ENCODE measurements around the gene NFXL1. TPM values are rescaled to one million over a fixed set of nuclear protein-coding genes. Genes with fewer than 3 reads are reported as not detected.

Gene NFXL1
- total RNA-seq, 2 experiments from 2014 or later, result 9.0 to 10.6 TPM

- POLR2A ChIA-PET, result no interaction called here
- CTCF ChIA-PET, result interaction anchor here (1.0 kb wide), 2 partner anchors 10 kb away, joined by 3 read pairs; no protein-coding TSS in a partner anchor
- Mint-ChIP-seq H3K36me3 (ENCODE audit: low read depth) (no peaks in the 10 kb centered on the region), H3K27ac (no peak overlapping the region), H3K4me3 (no peak overlapping the region), H3K27me3 (peaks cover 20% of the 10 kb centered on the region), H3K4me1 (peaks cover 15% of the 10 kb centered on the region), H3K9me3 (no peaks in the 10 kb centered on the region)
- no peak for DNase-seq
These were observed 97.6 kb downstream of the NFXL1 start for GRCh38 chr4:47816748-47817147.

GRCh38 chr4:47814618-47815295 is 99.6 kb downstream of the NFXL1 start:
- H3K27ac Mint-ChIP-seq, result no peak overlapping the region
- POLR2A ChIA-PET, result no interaction called here
- peaks cover 11% of the 10 kb centered on the region for H3K4me1 Mint-ChIP-seq
- no peak for DNase-seq
- no peaks in the 10 kb centered on the region for H3K36me3 Mint-ChIP-seq (ENCODE audit: low read depth)
- H3K4me3 Mint-ChIP-seq, result no peak overlapping the region
- CTCF ChIA-PET, result no interaction called here
- peaks cover 28% of the 10 kb centered on the region for H3K27me3 Mint-ChIP-seq
- H3K9me3 Mint-ChIP-seq, result no peaks in the 10 kb centered on the region

GRCh38 chr4:47809654-47810203 is 104.7 kb downstream of the NFXL1 start:
- ChIA-PET CTCF (no interaction called here), POLR2A (no interaction called here)
- Mint-ChIP-seq H3K36me3 (ENCODE audit: low read depth) (no peaks in the 10 kb centered on the region), H3K27me3 (peaks cover 19% of the 10 kb centered on the region), H3K27ac (no peak overlapping the region), H3K4me1 (no peaks in the 10 kb centered on the region), H3K9me3 (no peaks in the 10 kb centered on the region), H3K4me3 (no peak overlapping the region)
- DNase-seq, result no peak

- Mint-ChIP-seq H3K27me3 (peaks cover 2% of the 10 kb centered on the region), H3K9me3 (no peaks in the 10 kb centered on the region), H3K4me1 (no peaks in the 10 kb centered on the region), H3K36me3 (ENCODE audit: low read depth) (no peaks in the 10 kb centered on the region), H3K4me3 (no peak overlapping the region), H3K27ac (no peak overlapping the region)
- ChIA-PET CTCF (no interaction called here), POLR2A (no interaction called here)
- DNase-seq, result no peak
These were observed 109.8 kb downstream of the NFXL1 start for GRCh38 chr4:47804598-47804997.

GRCh38 chr4:47801481-47802002 is 112.8 kb downstream of the NFXL1 start:
- ChIA-PET CTCF (interaction anchor here (1.1 kb wide), 1 partner anchor 41 kb away, joined by 3 read pairs; no protein-coding TSS in a partner anchor), POLR2A (no interaction called here)
- Mint-ChIP-seq H3K4me1 (no peaks in the 10 kb centered on the region), H3K9me3 (no peaks in the 10 kb centered on the region), H3K4me3 (no peak overlapping the region), H3K27me3 (peaks cover 5% of the 10 kb centered on the region), H3K27ac (no peak overlapping the region), H3K36me3 (ENCODE audit: low read depth) (no peaks in the 10 kb centered on the region)
- DNase-seq, result no peak

- CTCF ChIA-PET, result no interaction called here
- Mint-ChIP-seq H3K27me3 (peaks cover 13% of the 10 kb centered on the region), H3K9me3 (no peaks in the 10 kb centered on the region), H3K4me3 (no peak overlapping the region), H3K4me1 (peaks cover 4% of the 10 kb centered on the region), H3K36me3 (ENCODE audit: low read depth) (no peaks in the 10 kb centered on the region), H3K27ac (no peak overlapping the region)
- no peak for DNase-seq
- POLR2A ChIA-PET, result no interaction called here
These were observed 116.2 kb downstream of the NFXL1 start for GRCh38 chr4:47798165-47798564.

Other genes with a start within 250 kb of the NFXL1 start
- gene CORIN, start 76.5 kb downstream of the NFXL1 start, total RNA-seq, result under 1 TPM in 1 of 2 experiments, not detected in 1; 0.22 TPM
- not detected for gene CNGA1, start 102.1 kb upstream of the NFXL1 start, total RNA-seq
- under 1 TPM; 0.57 to 0.62 TPM for gene NIPAL1, start 102.2 kb upstream of the NFXL1 start, total RNA-seq
- 10 to 100 TPM; 42.0 to 50.1 TPM for gene TXK, start 219.7 kb upstream of the NFXL1 start, total RNA-seq